SKM-1 treated with dmso at 0.1 percent for 144 hours (cell line): ENCODE measurements around the gene CEP131.
A peak's percentile ranks its signal among the peaks of the same experiment; 100 is the strongest.

Experiments
- DNase-seq: peaks from one replicate; lab custom pipeline; 2025; ENCODE audit not compliant: unreplicated experiment; lab: John Stamatoyannopoulos, UW

The CEP131 gene

DNA sequence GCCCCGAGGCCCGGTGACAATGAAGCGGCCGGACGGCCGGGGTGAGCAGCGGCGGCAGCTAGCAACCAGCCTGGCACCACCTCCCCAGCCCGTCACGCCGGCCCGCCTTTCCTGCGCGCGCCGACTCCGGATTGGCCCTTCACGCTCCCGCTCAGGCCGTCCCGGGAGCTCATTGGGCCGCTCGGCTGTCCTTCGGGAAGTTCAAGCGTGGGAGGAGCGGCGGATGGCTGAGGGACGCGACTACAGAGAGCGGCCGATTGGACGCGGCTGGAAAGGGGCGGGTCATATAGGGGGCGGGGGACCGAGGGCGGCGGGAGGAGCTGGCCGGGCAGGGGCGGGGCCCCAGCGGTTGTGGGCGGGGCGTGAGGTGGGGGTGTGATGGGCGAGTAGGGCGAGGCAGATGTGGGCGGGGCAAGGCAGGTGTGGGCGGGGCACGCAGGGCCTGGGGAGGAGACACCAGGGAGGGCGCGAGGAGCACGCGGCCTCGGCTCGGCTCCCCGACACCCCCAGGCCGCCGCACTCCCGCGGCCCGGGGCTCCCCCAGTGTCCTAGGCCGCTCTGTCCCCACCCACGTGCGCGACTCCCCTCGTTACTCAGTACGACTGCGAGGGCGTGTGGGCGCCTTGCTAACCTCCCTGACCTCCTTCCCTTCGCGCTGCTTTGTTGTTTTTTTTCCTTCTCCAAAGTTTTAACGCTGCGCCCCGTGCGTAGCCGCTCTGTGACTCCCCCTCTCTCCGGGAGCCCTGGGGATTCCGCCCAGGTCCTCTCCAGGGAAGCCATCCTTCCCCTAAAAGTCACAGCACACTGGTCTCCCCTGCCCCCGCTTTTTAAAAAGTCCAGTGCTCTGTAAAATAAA is at the start of gene CEP131:
Gene CEP131, minus strand, starts transcription at position 60 of the 856 bp plus-strand sequence. CDS start 2,909 bp downstream, outside the sequence.
- DNase-seq, result peak; percentile 97

DNA sequence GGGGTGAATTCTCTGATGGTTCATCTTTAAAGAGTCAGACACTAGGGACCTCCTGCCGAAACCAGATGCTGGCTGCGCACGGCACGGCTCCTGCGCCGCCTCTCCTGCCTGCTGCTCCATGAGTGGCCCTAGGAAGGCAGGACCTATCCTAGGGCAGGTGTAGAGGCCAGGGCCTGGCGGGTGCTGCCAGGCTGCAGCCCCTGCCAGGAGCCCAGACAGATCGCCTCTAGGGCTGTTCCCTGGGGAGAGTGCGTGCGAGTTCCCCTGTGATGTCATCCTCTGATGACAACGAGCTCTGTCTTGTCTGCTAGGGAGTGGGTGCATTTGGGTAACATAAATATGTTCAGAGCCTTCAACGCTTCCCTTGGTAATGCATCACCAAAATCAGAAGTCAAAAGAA is 48.5 kb upstream of the CEP131 start:
- no peak for DNase-seq

GRCh38 chr17:81270279-81270678 is 47.5 kb upstream of the CEP131 start:
- no peak for DNase-seq

GRCh38 chr17:81267390-81268067 is 44.8 kb upstream of the CEP131 start:
- DNase-seq, result no peak

- DNase-seq, result no peak
Measured at GRCh38 chr17:81265576-81265975, 42.8 kb upstream of the CEP131 start.

- DNase-seq, result no peak
Measured at GRCh38 chr17:81264640-81265039, 41.9 kb upstream of the CEP131 start.

DNA sequence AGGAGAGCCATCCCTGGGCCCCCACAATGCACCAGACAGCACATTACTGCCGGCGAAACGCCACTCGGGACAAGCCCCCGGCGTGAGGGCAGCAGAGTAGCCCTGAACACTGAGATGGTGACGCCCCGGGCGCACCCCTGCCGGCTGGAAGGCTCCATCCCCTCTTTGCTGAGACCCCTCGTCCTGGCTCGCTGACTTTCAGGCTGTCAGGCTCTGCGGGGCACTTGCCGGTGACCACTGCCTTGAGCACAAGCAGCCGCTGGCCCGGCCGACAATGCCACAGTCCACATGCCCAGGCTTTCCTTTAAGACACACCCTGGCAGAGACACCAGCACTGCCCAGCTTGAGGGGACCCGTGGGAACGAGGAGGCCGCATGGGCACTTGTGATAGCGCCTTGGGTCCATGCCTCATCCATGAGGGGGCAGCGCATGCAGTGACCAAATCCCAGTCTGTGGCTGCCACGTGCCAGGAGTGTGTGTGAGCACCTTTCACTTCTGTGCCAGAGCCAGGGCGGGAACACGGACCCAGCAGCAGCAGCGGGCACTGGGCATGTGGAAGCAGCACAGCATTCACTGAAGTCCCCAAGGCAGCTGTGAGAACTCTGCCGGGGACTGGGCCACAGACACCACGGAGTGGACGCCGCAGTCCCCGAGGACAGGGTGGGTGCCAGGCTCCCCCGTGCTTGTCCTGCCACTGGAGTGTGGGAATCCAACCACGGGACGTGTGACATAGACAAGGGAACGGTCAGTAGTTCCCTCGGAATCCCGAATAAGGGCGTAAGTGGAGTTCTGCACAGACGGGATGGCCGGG is 40.8 kb upstream of the CEP131 start:
- no peak for DNase-seq

DNA sequence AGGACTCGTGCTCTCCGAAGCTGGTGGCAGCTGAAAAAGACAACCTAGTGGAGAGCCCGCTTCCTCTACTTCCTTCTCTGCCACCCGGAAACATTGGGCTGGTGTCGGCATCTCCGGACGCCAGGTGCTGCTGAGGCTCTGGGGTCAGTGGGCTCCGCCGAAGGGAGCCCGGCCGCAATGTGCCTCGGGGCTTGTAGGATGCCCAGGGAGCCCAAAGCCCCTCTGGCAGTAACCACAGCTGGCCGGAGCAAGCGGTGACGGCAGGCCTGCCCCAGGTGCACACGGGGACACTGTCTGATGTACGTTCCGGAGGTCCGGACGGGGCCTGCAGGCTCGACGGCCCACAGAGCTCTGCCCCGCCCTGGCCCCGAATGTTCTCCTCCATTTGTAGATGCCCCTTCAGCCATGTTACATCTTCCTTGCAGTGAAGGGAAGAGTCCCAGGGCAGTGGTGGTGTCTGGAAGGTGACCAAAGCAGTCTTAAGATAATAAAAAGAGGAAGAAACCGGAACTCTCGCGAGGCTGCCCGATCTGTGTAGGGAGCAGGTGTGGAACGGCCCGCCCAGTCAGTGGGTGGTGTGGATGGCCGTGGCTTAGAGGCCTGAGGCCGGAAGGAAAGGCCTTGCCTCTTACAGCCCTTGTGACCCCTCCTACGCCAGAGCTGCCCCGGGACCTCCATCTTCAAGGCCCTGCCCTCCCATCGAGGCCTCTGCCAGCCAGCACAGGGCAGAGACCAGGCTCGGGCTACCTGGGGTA is 39.0 kb upstream of the CEP131 start:
- no peak for DNase-seq

GRCh38 chr17:81261096-81261495 is 38.3 kb upstream of the CEP131 start:
- no peak for DNase-seq

GRCh38 chr17:81260641-81261040 is 37.9 kb upstream of the CEP131 start:
- DNase-seq, result no peak

GRCh38 chr17:81260171-81260570 is 37.4 kb upstream of the CEP131 start:
- DNase-seq, result no peak

DNA sequence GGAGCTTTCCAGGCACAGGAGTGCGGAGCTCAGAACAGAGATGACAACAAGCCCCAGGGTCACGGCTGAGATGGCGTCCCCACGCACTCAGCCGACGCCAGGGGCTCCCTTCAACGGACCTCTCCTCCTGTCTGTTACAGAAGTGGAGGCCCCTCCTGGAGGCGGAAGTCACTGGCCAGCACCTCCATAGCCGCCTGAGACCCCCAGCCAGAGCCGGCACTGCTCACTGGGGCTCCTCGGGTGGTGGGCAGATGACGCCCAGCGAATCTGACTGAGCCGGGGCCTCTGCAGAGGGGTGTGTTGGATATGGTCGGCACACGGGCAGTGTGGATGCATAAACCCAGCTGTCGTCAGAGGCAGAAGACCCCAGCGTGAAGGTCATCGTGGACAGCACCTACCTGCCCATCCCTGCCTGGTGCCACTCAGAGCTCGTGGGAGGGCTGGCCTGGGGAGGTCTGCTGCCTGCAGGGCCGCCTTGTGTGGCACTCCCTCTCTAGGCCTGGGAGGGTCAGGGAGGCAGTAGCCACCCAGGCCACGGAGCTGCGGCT is 36.4 kb upstream of the CEP131 start:
- DNase-seq, result no peak

- DNase-seq, result no peak
Measured at GRCh38 chr17:81258292-81258691, 35.5 kb upstream of the CEP131 start.

DNA sequence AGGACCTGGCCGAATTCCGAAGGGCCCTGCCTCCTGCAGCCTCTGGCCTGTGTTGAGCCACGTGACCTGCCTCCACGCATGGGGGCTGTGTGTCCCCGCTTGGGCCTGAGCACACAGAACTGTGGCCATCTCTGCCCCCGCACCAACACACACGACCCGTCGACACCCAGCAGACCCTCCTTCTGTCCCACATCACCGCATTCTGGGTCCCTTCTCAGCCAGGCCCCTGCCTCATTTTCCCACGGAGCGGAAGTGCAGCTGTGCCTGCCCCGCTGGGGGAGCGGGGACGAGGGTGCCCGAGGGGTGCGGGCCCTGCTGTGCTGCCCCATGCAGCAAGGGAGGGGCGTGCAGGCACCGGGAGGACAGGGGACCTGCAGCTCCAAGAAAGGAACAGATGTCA is 34.8 kb upstream of the CEP131 start:
- DNase-seq, result no peak

GRCh38 chr17:81256616-81257015 is 33.9 kb upstream of the CEP131 start:
- no peak for DNase-seq

DNA sequence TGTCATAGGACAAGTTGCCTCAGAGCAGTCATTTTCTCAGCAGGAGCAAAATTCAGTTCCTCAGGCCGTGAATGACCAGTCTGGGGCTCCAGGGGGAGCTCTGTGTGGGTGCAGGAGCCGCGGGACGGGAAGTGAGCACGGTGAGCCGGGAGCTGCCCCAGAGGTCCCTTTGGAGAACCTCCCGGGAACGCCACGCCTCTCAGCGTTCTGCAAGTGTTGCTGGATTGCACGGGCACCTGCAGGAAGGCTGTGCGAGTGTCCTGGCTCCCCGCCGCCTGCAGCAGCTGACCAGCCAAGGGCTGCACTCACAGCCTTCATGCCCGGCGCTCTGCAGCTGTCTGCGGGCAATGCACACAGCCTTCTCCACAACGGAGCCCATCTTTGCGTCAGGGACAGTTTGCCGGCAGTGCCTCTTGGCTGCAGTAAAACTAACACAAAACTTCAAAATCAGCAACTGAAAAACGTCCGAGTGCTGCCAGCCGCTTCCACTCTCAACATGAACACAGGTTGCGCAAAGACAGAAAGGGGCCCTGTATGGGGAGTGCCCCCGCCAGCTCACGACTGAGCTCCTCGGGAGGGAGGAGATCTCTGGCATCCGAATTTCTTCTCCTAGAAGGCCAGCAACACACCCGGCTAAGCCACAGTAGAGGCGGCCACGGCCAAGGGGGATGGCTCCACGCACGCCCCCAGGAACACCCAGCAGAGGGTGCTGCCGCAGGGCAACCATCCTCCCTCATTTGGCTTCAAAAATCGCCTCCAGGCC is 32.4 kb upstream of the CEP131 start:
- DNase-seq, result peak; percentile 78

DNA sequence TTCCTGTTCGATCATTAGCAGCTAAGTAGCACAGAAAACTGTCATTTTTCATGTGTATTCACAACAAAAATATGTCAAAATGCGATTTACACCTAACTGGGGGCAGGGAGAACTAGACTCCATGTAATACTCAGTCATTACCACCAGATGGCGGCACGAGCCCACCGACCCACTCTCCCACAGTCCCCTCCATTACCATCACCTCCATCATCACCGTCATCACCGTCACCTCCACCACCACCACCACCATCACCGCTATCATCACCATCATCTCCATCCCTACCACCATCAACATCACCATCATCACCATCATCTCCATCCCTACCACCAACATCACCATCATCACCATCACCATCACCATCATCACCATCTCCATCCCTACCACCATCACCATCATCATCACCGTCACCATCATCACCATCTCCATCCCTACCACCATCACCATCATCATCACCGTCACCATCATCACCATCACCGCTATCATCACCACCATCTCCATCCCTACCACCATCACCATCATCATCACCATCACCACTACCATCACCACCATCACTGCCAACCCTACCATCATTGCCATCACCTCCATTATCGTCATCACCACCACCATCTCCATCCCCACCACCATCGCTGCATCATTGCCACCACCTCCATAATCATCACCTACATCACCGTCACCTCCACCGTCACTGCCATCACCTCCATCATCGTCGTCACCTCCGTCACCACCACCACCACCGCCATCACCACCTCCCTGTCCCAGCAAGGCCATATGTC is 30.8 kb upstream of the CEP131 start:
- peak; percentile 32 for DNase-seq

DNA sequence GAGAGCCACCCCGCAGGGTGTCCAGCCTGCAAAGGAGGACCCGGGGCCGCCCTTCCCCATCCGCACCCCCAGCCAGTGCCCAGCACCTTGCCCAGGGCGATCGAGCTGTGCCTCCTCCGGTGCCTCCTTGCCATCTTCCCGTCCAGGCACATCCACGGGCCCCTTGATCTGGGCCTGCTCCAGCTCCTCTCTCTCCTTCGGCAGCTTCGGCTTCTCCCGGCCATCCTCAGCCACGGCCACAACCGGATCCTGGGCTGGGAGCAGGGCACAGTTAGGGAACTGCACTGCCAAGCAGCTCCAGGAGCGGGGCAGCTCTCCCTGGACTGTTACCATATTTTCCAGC is 30.2 kb upstream of the CEP131 start:
- no peak for DNase-seq

DNA sequence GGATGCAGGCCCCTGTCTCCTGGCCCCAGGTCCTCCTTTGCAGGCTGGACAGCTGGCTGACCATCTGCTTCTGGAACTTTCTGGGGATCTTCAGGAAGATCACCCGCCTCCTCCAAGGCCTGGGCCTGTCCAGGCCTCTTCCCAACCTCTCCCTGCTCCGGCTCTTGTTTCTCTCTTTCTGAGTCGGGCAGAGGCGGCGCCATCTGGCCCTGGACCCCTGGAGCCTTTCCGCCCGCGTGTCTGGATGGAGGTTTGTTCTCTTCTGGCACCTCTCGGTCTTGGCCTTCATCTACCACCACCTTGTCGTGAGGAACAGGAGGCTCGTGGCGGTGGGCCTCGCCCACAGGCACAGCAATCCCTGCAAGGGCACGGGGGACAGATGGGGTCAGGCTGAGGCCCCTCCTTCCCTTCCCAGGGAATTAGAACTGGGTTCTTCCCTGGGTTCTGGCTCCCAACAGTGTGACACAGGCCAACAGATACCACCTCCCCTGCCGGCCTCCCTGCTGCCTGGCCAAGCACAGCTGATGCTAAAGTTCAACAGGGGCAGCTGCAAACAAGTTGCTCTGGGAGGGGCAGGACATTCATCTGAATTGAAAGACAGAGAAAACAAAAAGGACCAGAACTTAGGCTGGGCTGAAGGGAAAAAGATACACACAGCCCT is 29.7 kb upstream of the CEP131 start:
- DNase-seq, result no peak
